GM20000 (cell line): Measurements from ENCODE around the gene MED7.

Experiments used
- DNase-seq: peaks from one replicate; pipeline ENCODE4 v3.0.0; 2012; ENCODE audit warnings: low spot score
- CTCF ChIP-seq: IDR thresholded peaks from 2 replicates; pipeline ENCODE4 v1.5.1; 2012; ENCODE audit warnings: mild to moderate bottlenecking, control low read depth; ENCODE audit errors: extremely low read depth, missing control alignments

The MED7 gene

GRCh38 chr5:157167214-157167621 is 24.6 kb upstream of the MED7 start:
- no peak for TF ChIP-seq CTCF
- no peak for DNase-seq

- no peak for DNase-seq
- TF ChIP-seq CTCF, result no peak
Measured at GRCh38 chr5:157166214-157167213, 23.8 kb upstream of the MED7 start, which contains the start of gene GARIN3. GARIN3 (minus strand) TSS chr5:157166264; CDS start chr5:157166168, 96 bp downstream.

- no peak for DNase-seq
- TF ChIP-seq CTCF, result no peak
Measured at GRCh38 chr5:157165668-157166067, 23.0 kb upstream of the MED7 start.

- TF ChIP-seq CTCF, result no peak
- no peak for DNase-seq
Measured at GRCh38 chr5:157165261-157165660, 22.6 kb upstream of the MED7 start.

- no peak for TF ChIP-seq CTCF
- no peak for DNase-seq
Measured at GRCh38 chr5:157164521-157164920, 21.9 kb upstream of the MED7 start.

- DNase-seq, result no peak
- TF ChIP-seq CTCF, result no peak
Measured at GRCh38 chr5:157162919-157163510, 20.4 kb upstream of the MED7 start.

- no peak for DNase-seq
- TF ChIP-seq CTCF, result no peak
Measured at GRCh38 chr5:157161996-157162395, 19.3 kb upstream of the MED7 start.
